Mesenchymal stem cell (in vitro differentiated cells and primary cell): Measurements from ENCODE around the gene MGME1.
"Not testable (repeated sequence)": the region's sequence is repeated elsewhere in the genome, so short reads cannot be mapped to it uniquely, and the experiment has no call there.

Source experiments
- DNase-seq: peaks from one replicate; pipeline ENCODE4 v3.0.0-alpha.2; 2013
- H2AFZ ChIP-seq: one replicate; pipeline ENCODE4 v1.6.1; 2013; ENCODE audit warnings: low read depth, mild to moderate bottlenecking, control low read depth, inconsistent platforms, low read length, moderate library complexity
- H2AK5ac ChIP-seq: 2 replicates; pipeline ENCODE4 v1.6.1; 2013; ENCODE audit warnings: low read length, moderate library complexity, mild to moderate bottlenecking, inconsistent platforms; ENCODE audit not compliant: severe bottlenecking
- H2BK120ac ChIP-seq: one replicate; pipeline ENCODE4 v1.6.1; 2013; ENCODE audit warnings: low read depth, mild to moderate bottlenecking, inconsistent platforms, low read length, moderate library complexity
- H2BK12ac ChIP-seq, 2 experiments: one replicate each; pipeline ENCODE4 v1.6.1; 2013; ENCODE audit warnings: inconsistent platforms in 2 of 2, low read length in 2 of 2, mild to moderate bottlenecking in 2 of 2, moderate library complexity in 2 of 2, control low read depth in 1 of 2
- H2BK15ac ChIP-seq: one replicate; pipeline ENCODE4 v1.6.1; 2013; ENCODE audit warnings: mild to moderate bottlenecking, low read depth, inconsistent platforms; ENCODE audit not compliant: poor library complexity, severe bottlenecking
- H2BK5ac ChIP-seq: 2 replicates; pipeline ENCODE4 v1.6.1; 2013; ENCODE audit warnings: low read depth, mild to moderate bottlenecking, low read length, control low read depth, inconsistent platforms; ENCODE audit not compliant: poor library complexity, severe bottlenecking
- H3K14ac ChIP-seq, 2 experiments: one replicate each; pipeline ENCODE4 v1.6.1; 2013; ENCODE audit warnings: inconsistent platforms in 2 of 2, low read length in 2 of 2, control low read depth in 1 of 2, mild to moderate bottlenecking in 1 of 2, moderate library complexity in 1 of 2
- H3K18ac ChIP-seq, 2 experiments: one replicate each; pipeline ENCODE4 v1.6.1; 2013; ENCODE audit warnings: inconsistent platforms in 2 of 2, low read length in 2 of 2, control low read depth in 1 of 2, low read depth in 1 of 2, mild to moderate bottlenecking in 1 of 2
- H3K23ac ChIP-seq, 2 experiments: one replicate each; pipeline ENCODE4 v1.6.1; 2013; ENCODE audit warnings: inconsistent platforms in 2 of 2, low read length in 2 of 2, mild to moderate bottlenecking in 2 of 2, moderate library complexity in 2 of 2, control low read depth in 1 of 2
- H3K27ac ChIP-seq: 2 replicates; pipeline ENCODE4 v1.5.1; 2013; ENCODE audit warnings: mild to moderate bottlenecking, moderate library complexity, low read length, control low read depth, inconsistent platforms; ENCODE audit not compliant: poor library complexity, severe bottlenecking
- H3K27me3 ChIP-seq, 2 experiments: 2 replicates each; pipeline versions ENCODE4 v1.6.1 to v1.7.0; 2013; ENCODE audit warnings: low read length in 2 of 2, mild to moderate bottlenecking in 2 of 2, moderate library complexity in 2 of 2, control low read depth in 1 of 2, inconsistent platforms in 1 of 2; ENCODE audit not compliant: control insufficient read depth in 1 of 2, insufficient read depth in 1 of 2
- H3K36me3 ChIP-seq, 2 experiments: 2 replicates each; pipeline versions ENCODE4 v1.6.1 to v1.7.0; 2013; ENCODE audit warnings: low read length in 2 of 2, control low read depth in 1 of 2, inconsistent platforms in 1 of 2, low read depth in 1 of 2, mild to moderate bottlenecking in 1 of 2; ENCODE audit not compliant: insufficient read depth in 2 of 2, control insufficient read depth in 1 of 2
- H3K4ac ChIP-seq, 2 experiments: one replicate each; pipeline ENCODE4 v1.6.1; 2013; ENCODE audit warnings: inconsistent platforms in 2 of 2, low read length in 2 of 2, mild to moderate bottlenecking in 2 of 2, moderate library complexity in 2 of 2, control low read depth in 1 of 2, low read depth in 1 of 2
- H3K4me1 ChIP-seq: 2 replicates; pipeline ENCODE4 v1.6.1; 2013; ENCODE audit warnings: low read depth, low read length, control low read depth; ENCODE audit not compliant: control insufficient read depth, insufficient read depth
- H3K4me2 ChIP-seq: 2 replicates; pipeline ENCODE4 v1.6.1; 2013; ENCODE audit warnings: low read length, mild to moderate bottlenecking, inconsistent platforms; ENCODE audit not compliant: poor library complexity, severe bottlenecking
- H3K4me3 ChIP-seq, 2 experiments: 2 replicates each; pipeline versions ENCODE4 v1.5.1 to v1.7.0; 2013; ENCODE audit warnings: low read length in 2 of 2, mild to moderate bottlenecking in 2 of 2, control low read depth in 1 of 2, low read depth in 1 of 2; ENCODE audit not compliant: insufficient read depth in 1 of 2
- H3K79me1 ChIP-seq: replicated peaks from 2 replicates; pipeline ENCODE4 v1.6.1; 2013; ENCODE audit warnings: mild to moderate bottlenecking, control low read depth, low read length, inconsistent platforms; ENCODE audit not compliant: poor library complexity, severe bottlenecking
- H3K9ac ChIP-seq: 2 replicates; pipeline ENCODE4 v1.7.0; 2013; ENCODE audit warnings: mild to moderate bottlenecking, low read length, moderate library complexity
- H3K9me3 ChIP-seq: 2 replicates; pipeline ENCODE4 v1.7.0; 2013; ENCODE audit warnings: mild to moderate bottlenecking, low read length; ENCODE audit not compliant: control insufficient read depth
- H4K8ac ChIP-seq: one replicate; pipeline ENCODE4 v1.6.1; 2013; ENCODE audit warnings: inconsistent platforms, mild to moderate bottlenecking, low read length, moderate library complexity
- H4K91ac ChIP-seq: one replicate; pipeline ENCODE4 v1.6.1; 2013; ENCODE audit warnings: mild to moderate bottlenecking, low read length, inconsistent platforms
- WGBS: methylation state at CpG from one replicate; pipeline ENCODE4 v1.1.7; 2013; ENCODE audit warnings: mixed read lengths; 5-methylcytosine and 5-hydroxymethylcytosine counted together

The MGME1 gene

DNA sequence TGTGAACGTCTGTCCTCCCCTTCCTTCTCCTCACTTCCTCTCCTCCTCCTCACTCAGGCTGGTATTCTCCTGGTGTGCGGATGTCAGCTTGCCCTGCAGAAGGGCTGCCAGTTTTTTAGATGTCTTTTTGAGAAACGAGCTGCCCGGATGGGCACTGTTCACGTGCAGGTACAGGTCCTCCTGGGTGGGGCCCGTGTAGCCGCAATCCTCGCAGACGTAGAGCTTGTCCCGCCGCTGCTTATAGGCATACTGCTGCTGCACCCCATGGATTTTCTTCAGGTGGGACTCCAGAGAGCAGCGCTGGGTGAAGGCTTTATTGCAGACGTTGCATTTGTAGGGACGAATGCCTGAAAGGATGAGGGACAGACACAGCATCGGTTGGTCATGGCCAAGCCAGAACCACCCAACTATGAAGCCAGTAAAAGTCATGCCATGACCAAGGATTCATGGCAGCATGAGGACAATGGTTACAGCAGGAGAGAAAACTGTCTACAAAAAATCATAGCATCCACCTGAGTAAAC is 55.8 kb downstream of the MGME1 start:
- Histone ChIP-seq H3K23ac (no peak overlapping the region), H3K4ac (no peak overlapping the region), H3K4me1 (no peaks in the 10 kb centered on the region), H2BK120ac (no peak overlapping the region), H4K8ac (no peak overlapping the region), H2BK12ac (no peak overlapping the region), H3K9me3 (no peaks in the 10 kb centered on the region), H3K18ac (no peak overlapping the region), H3K27me3 (peaks cover 5 to 42% of the 10 kb centered on the region in 2 experiments), H2AK5ac (no peak overlapping the region), H3K27ac (no peak overlapping the region), H3K9ac (no peak overlapping the region), H2AFZ (no peak overlapping the region), H4K91ac (no peak overlapping the region), H2BK15ac (no peak overlapping the region), H3K14ac (no peak overlapping the region), H3K79me1 (no peaks in the 10 kb centered on the region), H2BK5ac (no peak overlapping the region), H3K4me2 (no peak overlapping the region), H3K36me3 (no peaks in the 10 kb centered on the region), H3K4me3 (no peak overlapping the region)
- no peak for DNase-seq
- WGBS: 90% methylated on average over 15 of the region's 15 CpGs

DNA sequence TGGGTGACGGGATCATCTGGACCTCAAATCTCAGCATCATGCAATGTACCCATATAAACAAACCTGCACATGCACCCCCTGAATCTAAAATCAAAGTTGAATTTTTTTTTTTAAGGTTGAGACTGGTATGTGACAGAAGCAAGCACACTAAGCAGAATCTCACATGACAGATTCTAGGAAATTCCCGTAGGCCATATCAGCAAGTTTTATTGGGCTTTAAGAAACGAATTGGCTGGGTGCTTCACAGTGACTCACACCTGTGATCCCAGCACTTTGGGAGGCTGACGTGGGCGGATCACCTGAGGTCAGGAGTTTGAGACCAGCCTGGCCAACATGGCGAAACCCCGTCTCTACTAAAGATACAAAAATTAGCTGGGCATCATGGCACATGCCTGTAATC is 58.2 kb downstream of the MGME1 start:
- H4K8ac ChIP-seq, H3K4me2 ChIP-seq, H3K14ac ChIP-seq, H2AK5ac ChIP-seq, H3K9me3 ChIP-seq, H3K4me1 ChIP-seq, H4K91ac ChIP-seq, H2BK15ac ChIP-seq, H3K18ac ChIP-seq, H3K36me3 ChIP-seq, H2BK120ac ChIP-seq, H3K4ac ChIP-seq, H3K9ac ChIP-seq, H3K27ac ChIP-seq, H3K4me3 ChIP-seq, H2BK12ac ChIP-seq, H2AFZ ChIP-seq, DNase-seq, H2BK5ac ChIP-seq, H3K23ac ChIP-seq, H3K79me1 ChIP-seq: not testable (repeated sequence)
- WGBS: 89% methylated on average over 6 of the region's 7 CpGs
- peaks cover 0 to 26% of the 10 kb centered on the region in 2 experiments for H3K27me3 ChIP-seq

DNA sequence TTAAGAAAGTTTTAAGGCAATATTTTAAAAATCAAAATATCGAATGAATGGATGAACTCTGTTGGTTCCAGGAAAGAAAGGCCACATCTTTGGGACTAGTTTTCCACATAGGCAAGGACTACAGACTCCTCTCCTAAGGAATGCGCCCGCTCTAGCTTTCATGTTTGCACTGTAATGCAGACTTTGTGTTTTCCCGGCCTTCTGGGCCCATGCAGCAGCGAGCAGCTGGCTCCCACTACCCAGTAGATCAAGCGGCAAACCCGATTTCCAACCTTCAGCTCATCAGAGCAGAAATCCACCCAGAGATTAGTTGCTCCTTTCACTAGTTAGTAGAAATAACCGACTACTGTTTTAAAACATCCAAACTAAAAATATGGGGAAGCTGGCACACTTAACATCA is 61.2 kb downstream of the MGME1 start:
- H3K4ac ChIP-seq: no peak overlapping the region
- H3K14ac ChIP-seq: no peak overlapping the region
- H2AK5ac ChIP-seq: no peak overlapping the region
- H3K9me3 ChIP-seq: no peaks in the 10 kb centered on the region
- no peak overlapping the region for H2BK120ac ChIP-seq
- no peak overlapping the region for H3K27ac ChIP-seq
- peaks cover 5 to 21% of the 10 kb centered on the region in 2 experiments for H3K27me3 ChIP-seq
- H3K36me3 ChIP-seq: no peaks in the 10 kb centered on the region
- no peak overlapping the region for H2BK12ac ChIP-seq
- H4K91ac ChIP-seq: no peak overlapping the region
- no peaks in the 10 kb centered on the region for H3K4me1 ChIP-seq
- H2BK5ac ChIP-seq: no peak overlapping the region
- H3K79me1 ChIP-seq: no peaks in the 10 kb centered on the region
- H3K4me2 ChIP-seq: no peak overlapping the region
- H4K8ac ChIP-seq: no peak overlapping the region
- H2AFZ ChIP-seq: no peak overlapping the region
- no peak overlapping the region for H3K18ac ChIP-seq
- no peak overlapping the region for H3K9ac ChIP-seq
- 90% methylated on average over 8 of the region's 8 CpGs for WGBS
- no peak for DNase-seq
- no peak overlapping the region for H2BK15ac ChIP-seq
- H3K4me3 ChIP-seq: no peak overlapping the region
- no peak overlapping the region for H3K23ac ChIP-seq

DNA sequence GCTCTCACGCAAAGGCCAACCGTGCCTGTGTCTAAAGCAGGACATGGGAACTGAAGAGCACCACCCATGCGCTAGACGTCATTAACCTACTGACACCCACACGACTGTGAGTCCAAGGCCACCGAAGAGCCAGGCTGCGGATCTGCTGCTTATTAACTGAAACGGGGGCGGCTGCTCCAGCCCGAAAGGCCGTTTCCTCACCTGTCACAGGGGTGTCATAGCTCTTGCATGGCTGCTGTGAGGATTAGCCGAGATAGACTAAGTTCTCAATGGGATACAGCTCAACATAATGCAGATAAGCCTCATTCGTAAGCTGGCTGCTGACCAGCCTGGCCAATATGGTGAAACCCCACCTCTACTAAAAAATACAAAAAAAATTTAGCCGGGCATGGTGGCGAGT is 62.2 kb downstream of the MGME1 start:
- Histone ChIP-seq H3K36me3 (no peaks in the 10 kb centered on the region), H3K4me2 (no peak overlapping the region)
- WGBS: 92% methylated on average over 15 of the region's 15 CpGs

More for the DNA sequence above, 62.2 kb downstream of the MGME1 start:
- Histone ChIP-seq H3K9ac (no peak overlapping the region), H2AFZ (no peak overlapping the region), H2BK15ac (no peak overlapping the region), H2BK5ac (no peak overlapping the region), H3K14ac (no peak overlapping the region), H2BK120ac (no peak overlapping the region), H3K4ac (no peak overlapping the region), H3K4me1 (no peaks in the 10 kb centered on the region), H3K79me1 (no peaks in the 10 kb centered on the region), H2BK12ac (no peak overlapping the region), H4K91ac (no peak overlapping the region), H3K9me3 (no peaks in the 10 kb centered on the region), H3K4me3 (no peak overlapping the region), H3K18ac (no peak overlapping the region), H3K23ac (no peak overlapping the region), H4K8ac (no peak overlapping the region), H2AK5ac (no peak overlapping the region), H3K27me3 (peaks cover 5 to 21% of the 10 kb centered on the region in 2 experiments), H3K27ac (no peak overlapping the region)
- DNase-seq: no peak
